GM10266 (cell line): ENCODE data around the gene NTM.

Experiments used
- DNase-seq: peaks from one replicate; pipeline ENCODE4 v3.0.0; 2012; ENCODE audit errors: extremely low spot score
- CTCF ChIP-seq: IDR thresholded peaks from 2 replicates; pipeline ENCODE4 v1.5.1; 2012; ENCODE audit warnings: mild to moderate bottlenecking, low read depth; ENCODE audit not compliant: control insufficient read depth, insufficient read depth; ENCODE audit errors: missing control alignments

NTM gene

DNA sequence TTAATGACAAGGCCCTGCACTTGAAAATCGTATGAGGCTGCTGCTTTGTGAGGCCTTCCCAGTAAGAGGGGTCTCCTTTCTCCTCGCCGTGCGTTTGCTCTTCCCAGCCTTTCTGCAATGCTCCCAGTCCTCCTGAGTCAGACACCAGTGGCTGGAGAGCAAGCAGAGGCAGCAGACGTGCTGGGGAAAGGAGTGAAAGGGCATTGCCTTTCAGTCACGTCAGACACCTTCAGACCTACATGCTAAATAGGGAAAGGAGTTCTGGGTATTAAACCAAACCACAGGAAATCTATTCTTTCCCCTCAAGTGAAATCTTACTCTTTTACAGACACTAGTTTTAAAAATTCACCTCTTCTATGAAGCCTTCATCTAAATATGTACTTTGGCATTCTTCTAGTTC lies 274.8 kb downstream of the NTM start:
- no peak for DNase-seq
- TF ChIP-seq CTCF, result no peak

DNA sequence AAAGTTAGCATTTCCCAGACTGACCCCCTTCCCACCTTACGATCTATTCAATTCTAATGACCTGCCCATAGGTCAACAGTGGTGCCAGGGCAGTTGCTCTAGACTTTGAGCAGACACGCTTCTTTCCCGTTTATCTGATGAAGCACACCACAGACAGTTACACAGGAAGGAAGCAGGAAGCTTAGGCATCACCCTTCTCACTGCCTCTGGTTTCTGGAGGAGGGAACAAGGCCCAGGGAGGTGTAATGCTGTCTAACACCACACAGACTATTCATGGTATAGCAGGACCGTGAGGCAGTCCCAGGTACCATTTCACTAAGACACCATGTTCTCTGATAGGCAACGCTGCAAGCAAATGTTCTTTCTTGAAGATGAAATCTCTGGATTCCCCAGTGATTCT lies 279.4 kb downstream of the NTM start:
- no peak for TF ChIP-seq CTCF
- no peak for DNase-seq

- TF ChIP-seq CTCF, result no peak
- no peak for DNase-seq
These were observed 281.8 kb downstream of the NTM start for GRCh38 chr11:131652231-131652630.

DNA sequence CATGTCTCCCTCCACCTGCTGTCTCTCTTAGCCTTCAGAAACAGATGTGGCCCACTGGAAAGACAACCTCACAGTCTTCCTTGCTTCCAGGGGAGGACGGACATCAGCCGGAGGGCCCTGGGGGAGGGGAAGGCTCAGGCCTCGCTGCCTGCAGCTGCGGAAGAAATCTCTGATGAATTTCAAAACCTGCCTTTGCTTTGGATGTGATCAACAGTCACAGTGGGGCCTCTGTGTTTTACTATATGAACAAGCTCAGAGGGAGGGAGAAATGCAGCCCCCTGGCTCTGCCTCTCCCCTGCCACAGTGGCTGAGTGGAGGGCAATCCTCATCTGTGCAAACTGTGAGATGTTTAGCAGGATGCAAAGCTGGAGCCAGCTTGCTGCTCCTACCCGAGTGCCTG lies 282.8 kb downstream of the NTM start:
- no peak for TF ChIP-seq CTCF
- DNase-seq, result no peak

GRCh38 chr11:131654849-131655248 lies 284.4 kb downstream of the NTM start:
- no peak for TF ChIP-seq CTCF

DNA sequence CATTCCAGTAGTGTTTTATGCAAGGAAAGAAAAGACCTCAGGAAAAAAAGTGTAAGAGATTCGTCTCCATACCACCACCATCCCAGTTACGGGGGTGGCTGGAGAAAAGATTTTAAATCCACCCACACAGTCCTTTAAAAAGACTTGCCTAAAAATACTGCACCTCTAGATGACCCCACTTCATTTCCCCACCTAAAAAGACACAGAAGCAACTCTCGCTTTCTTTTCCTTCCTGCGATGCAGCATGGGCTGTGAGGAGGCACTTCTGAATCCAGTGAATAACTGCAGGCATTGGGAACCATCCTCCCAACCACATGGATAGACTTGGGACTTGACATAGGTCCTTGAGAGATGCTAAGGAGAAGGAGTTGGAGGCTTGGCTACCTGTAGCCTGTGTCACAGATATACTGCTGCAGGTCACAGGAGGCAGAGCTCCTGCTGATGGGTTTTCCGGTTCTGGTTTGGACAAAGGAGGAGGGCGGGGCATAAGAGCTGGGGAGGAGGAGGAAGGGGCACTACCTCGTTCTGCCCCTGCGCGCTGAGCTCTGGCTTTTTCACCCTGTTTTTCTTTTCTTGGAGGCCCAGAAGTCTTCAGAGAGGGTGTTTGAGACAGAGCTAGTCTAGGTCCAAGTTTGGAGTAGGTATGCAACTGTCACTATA lies 285.9 kb downstream of the NTM start:
- no peak for TF ChIP-seq CTCF
- no peak for DNase-seq

More at GRCh38 chr11:131654849-131655248, 284.4 kb downstream of the NTM start:
- DNase-seq, result no peak

DNA sequence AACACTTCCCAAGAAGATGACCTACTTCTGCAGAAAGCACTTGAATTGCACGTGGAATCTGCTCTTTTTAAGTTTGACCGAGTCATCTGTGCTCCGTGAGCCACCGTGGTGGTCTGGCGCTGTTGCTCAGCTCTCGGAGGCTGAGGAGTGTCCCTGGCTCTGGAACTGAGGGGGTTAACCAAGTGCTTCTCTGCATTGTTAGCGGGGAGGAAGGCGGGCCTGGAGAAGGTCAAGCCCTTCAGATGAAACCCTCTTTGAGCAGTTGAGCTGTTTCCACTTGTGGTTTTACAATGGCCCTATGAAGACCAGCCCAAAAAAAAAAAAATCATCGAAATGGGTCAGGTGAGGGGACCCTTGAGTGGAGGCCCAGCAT lies 286.4 kb downstream of the NTM start:
- no peak for TF ChIP-seq CTCF
- no peak for DNase-seq
